Activated naive CD4-positive, alpha-beta T cell treated with anti-CD3 and anti-CD28 coated beads, Interleukin-2, amount 50 U/mL, for 24 hours (primary cell): ENCODE results near the gene UBASH3B.
A peak's percentile ranks its signal among the peaks of the same experiment; 100 is the strongest.

Experiments
- H3K27ac Mint-ChIP-seq: one replicate; pipeline ENCODE4 v1.8.0; 2021; ENCODE audit warnings: mild to moderate bottlenecking, mixed read lengths
- H3K27me3 Mint-ChIP-seq: one replicate; pipeline ENCODE4 v1.8.0; 2021; ENCODE audit warnings: mixed read lengths
- H3K36me3 Mint-ChIP-seq: one replicate; pipeline ENCODE4 v1.8.0; 2021; ENCODE audit warnings: mixed read lengths
- H3K4me1 Mint-ChIP-seq: one replicate; pipeline ENCODE4 v1.8.0; 2021; ENCODE audit warnings: mixed read lengths
- H3K4me3 Mint-ChIP-seq: one replicate; pipeline ENCODE4 v1.8.0; 2021; ENCODE audit warnings: mild to moderate bottlenecking, mixed read lengths
- H3K9me3 Mint-ChIP-seq: one replicate; pipeline ENCODE4 v1.8.0; 2021; ENCODE audit warnings: mixed read lengths

Gene UBASH3B

GRCh38 chr11:122743097-122743741 is 87.7 kb downstream of the UBASH3B start:
- no peaks in the 10 kb centered on the region for H3K27me3 Mint-ChIP-seq
- H3K4me3 Mint-ChIP-seq, result no peak overlapping the region

GRCh38 chr11:122743949-122744348 is 88.4 kb downstream of the UBASH3B start:
- H3K27me3 Mint-ChIP-seq, result no peaks in the 10 kb centered on the region
- H3K4me1 Mint-ChIP-seq, result peaks cover 24% of the 10 kb centered on the region
- no peak overlapping the region for H3K4me3 Mint-ChIP-seq
- no peak overlapping the region for H3K27ac Mint-ChIP-seq
- H3K36me3 Mint-ChIP-seq, result peaks cover 4% of the 10 kb centered on the region
- peaks cover 5% of the 10 kb centered on the region for H3K9me3 Mint-ChIP-seq

More at GRCh38 chr11:122743097-122743741, 87.7 kb downstream of the UBASH3B start:
- H3K9me3 Mint-ChIP-seq, result peaks cover 5% of the 10 kb centered on the region
- H3K27ac Mint-ChIP-seq, result peak overlapping the region; percentile 91
- H3K4me1 Mint-ChIP-seq, result peaks cover 28% of the 10 kb centered on the region
- peaks cover 4% of the 10 kb centered on the region for H3K36me3 Mint-ChIP-seq

GRCh38 chr11:122744357-122744756 is 88.8 kb downstream of the UBASH3B start:
- peaks cover 4% of the 10 kb centered on the region for H3K36me3 Mint-ChIP-seq
- no peak overlapping the region for H3K27ac Mint-ChIP-seq
- H3K27me3 Mint-ChIP-seq, result no peaks in the 10 kb centered on the region
- peaks cover 22% of the 10 kb centered on the region for H3K4me1 Mint-ChIP-seq
- peaks cover 5% of the 10 kb centered on the region for H3K9me3 Mint-ChIP-seq
- no peak overlapping the region for H3K4me3 Mint-ChIP-seq

- peak overlapping the region; percentile 90 for H3K27ac Mint-ChIP-seq
- H3K27me3 Mint-ChIP-seq, result no peaks in the 10 kb centered on the region
- H3K36me3 Mint-ChIP-seq, result peaks cover 4% of the 10 kb centered on the region
- no peak overlapping the region for H3K4me3 Mint-ChIP-seq
- peaks cover 17% of the 10 kb centered on the region for H3K4me1 Mint-ChIP-seq
- H3K9me3 Mint-ChIP-seq, result peaks cover 5% of the 10 kb centered on the region
Observed at GRCh38 chr11:122745111-122745510, 89.6 kb downstream of the UBASH3B start.

GRCh38 chr11:122746050-122746478 is 90.5 kb downstream of the UBASH3B start:
- Mint-ChIP-seq H3K4me1 (peaks cover 25% of the 10 kb centered on the region), H3K36me3 (peaks cover 4% of the 10 kb centered on the region), H3K27ac (peak overlapping the region; percentile 90), H3K4me3 (peak overlapping the region; percentile 78), H3K9me3 (peaks cover 5% of the 10 kb centered on the region), H3K27me3 (no peaks in the 10 kb centered on the region)

GRCh38 chr11:122746611-122747244 is 91.2 kb downstream of the UBASH3B start:
- peak overlapping the region; percentile 78 for H3K4me3 Mint-ChIP-seq
- peaks cover 26% of the 10 kb centered on the region for H3K4me1 Mint-ChIP-seq
- H3K36me3 Mint-ChIP-seq, result peaks cover 7% of the 10 kb centered on the region
- no peaks in the 10 kb centered on the region for H3K27me3 Mint-ChIP-seq
- peaks cover 5% of the 10 kb centered on the region for H3K9me3 Mint-ChIP-seq
- peak overlapping the region; percentile 90 for H3K27ac Mint-ChIP-seq

- Mint-ChIP-seq H3K36me3 (peaks cover 7% of the 10 kb centered on the region), H3K4me1 (peaks cover 24% of the 10 kb centered on the region), H3K4me3 (no peak overlapping the region), H3K27me3 (no peaks in the 10 kb centered on the region), H3K27ac (peak overlapping the region; percentile 60), H3K9me3 (peaks cover 5% of the 10 kb centered on the region)
Observed at GRCh38 chr11:122747351-122747781, 91.8 kb downstream of the UBASH3B start.

GRCh38 chr11:122749005-122749687 is 93.6 kb downstream of the UBASH3B start:
- H3K36me3 Mint-ChIP-seq, result peaks cover 7% of the 10 kb centered on the region
- H3K4me3 Mint-ChIP-seq, result no peak overlapping the region
- peaks cover 5% of the 10 kb centered on the region for H3K9me3 Mint-ChIP-seq
- peak overlapping the region; percentile 48 for H3K27ac Mint-ChIP-seq
- peaks cover 31% of the 10 kb centered on the region for H3K4me1 Mint-ChIP-seq
- no peaks in the 10 kb centered on the region for H3K27me3 Mint-ChIP-seq

- Mint-ChIP-seq H3K36me3 (peaks cover 7% of the 10 kb centered on the region), H3K27ac (no peak overlapping the region), H3K4me1 (peaks cover 40% of the 10 kb centered on the region), H3K27me3 (no peaks in the 10 kb centered on the region), H3K9me3 (peaks cover 5% of the 10 kb centered on the region), H3K4me3 (no peak overlapping the region)
Observed at GRCh38 chr11:122750049-122750448, 94.5 kb downstream of the UBASH3B start.

- Mint-ChIP-seq H3K27me3 (no peaks in the 10 kb centered on the region), H3K9me3 (peaks cover 2% of the 10 kb centered on the region), H3K36me3 (peaks cover 4% of the 10 kb centered on the region), H3K4me3 (no peak overlapping the region), H3K4me1 (peaks cover 54% of the 10 kb centered on the region), H3K27ac (peak overlapping the region; percentile 23)
Observed at GRCh38 chr11:122751292-122752070, 96.0 kb downstream of the UBASH3B start.

GRCh38 chr11:122754028-122754427 is 98.5 kb downstream of the UBASH3B start:
- Mint-ChIP-seq H3K4me1 (peaks cover 71% of the 10 kb centered on the region), H3K4me3 (no peak overlapping the region), H3K27ac (no peak overlapping the region), H3K27me3 (no peaks in the 10 kb centered on the region), H3K36me3 (peaks cover 2% of the 10 kb centered on the region), H3K9me3 (no peaks in the 10 kb centered on the region)

- no peak overlapping the region for H3K4me3 Mint-ChIP-seq
- H3K27me3 Mint-ChIP-seq, result no peaks in the 10 kb centered on the region
- peaks cover 75% of the 10 kb centered on the region for H3K4me1 Mint-ChIP-seq
- peaks cover 2% of the 10 kb centered on the region for H3K36me3 Mint-ChIP-seq
- no peak overlapping the region for H3K27ac Mint-ChIP-seq
- no peaks in the 10 kb centered on the region for H3K9me3 Mint-ChIP-seq
Observed at GRCh38 chr11:122754553-122755322, 99.2 kb downstream of the UBASH3B start.

GRCh38 chr11:122755409-122755808 is 99.9 kb downstream of the UBASH3B start:
- Mint-ChIP-seq H3K9me3 (no peaks in the 10 kb centered on the region), H3K4me3 (no peak overlapping the region), H3K27ac (no peak overlapping the region), H3K4me1 (peaks cover 74% of the 10 kb centered on the region), H3K36me3 (peaks cover 2% of the 10 kb centered on the region), H3K27me3 (no peaks in the 10 kb centered on the region)

GRCh38 chr11:122755941-122756340 is 100.4 kb downstream of the UBASH3B start:
- H3K4me1 Mint-ChIP-seq, result peaks cover 69% of the 10 kb centered on the region
- H3K27ac Mint-ChIP-seq, result no peak overlapping the region
- H3K36me3 Mint-ChIP-seq, result peaks cover 2% of the 10 kb centered on the region

GRCh38 chr11:122756417-122756816 is 100.9 kb downstream of the UBASH3B start:
- H3K27ac Mint-ChIP-seq, result no peak overlapping the region
- H3K4me3 Mint-ChIP-seq, result no peak overlapping the region
- H3K27me3 Mint-ChIP-seq, result no peaks in the 10 kb centered on the region
- H3K4me1 Mint-ChIP-seq, result peaks cover 64% of the 10 kb centered on the region
- H3K36me3 Mint-ChIP-seq, result peaks cover 2% of the 10 kb centered on the region
- no peaks in the 10 kb centered on the region for H3K9me3 Mint-ChIP-seq

More at GRCh38 chr11:122755941-122756340, 100.4 kb downstream of the UBASH3B start:
- H3K4me3 Mint-ChIP-seq, result no peak overlapping the region
- no peaks in the 10 kb centered on the region for H3K9me3 Mint-ChIP-seq
- no peaks in the 10 kb centered on the region for H3K27me3 Mint-ChIP-seq
